HCT116 (cell line): Measurements from ENCODE around the gene FILIP1.

Experiments used
- CBX3 ChIP-seq: IDR thresholded peaks from 2 replicates; pipeline ENCODE4 v1.6.1; 2012; ENCODE audit warnings: low read depth
- CEBPB ChIP-seq: IDR thresholded peaks from 2 replicates; pipeline ENCODE4 v1.6.1; 2012; ENCODE audit warnings: low read depth
- EGR1 ChIP-seq: IDR thresholded peaks from 2 replicates; pipeline ENCODE4 v1.6.1; 2012; ENCODE audit warnings: low read depth
- ELF1 ChIP-seq: IDR thresholded peaks from 2 replicates; pipeline ENCODE4 v1.6.1; 2012; ENCODE audit warnings: low read depth, borderline replicate concordance
- FOSL1 ChIP-seq: IDR thresholded peaks from 2 replicates; pipeline ENCODE4 v1.6.1; 2012; ENCODE audit warnings: low read depth
- POLR2A ChIP-seq: IDR thresholded peaks from 2 replicates; pipeline ENCODE4 v1.7.0; 2011; ENCODE audit warnings: borderline replicate concordance; ENCODE audit not compliant: insufficient read depth, insufficient read length; ENCODE audit errors: extremely low read depth
- POLR2AphosphoS5 ChIP-seq: IDR thresholded peaks from 2 replicates; pipeline ENCODE4 v1.6.1; 2011; ENCODE audit warnings: mild to moderate bottlenecking, low read depth, low read length, moderate library complexity
- RAD21 ChIP-seq: IDR thresholded peaks from 2 replicates; pipeline ENCODE4 v1.6.1; 2012; ENCODE audit warnings: low read depth, mild to moderate bottlenecking
- REST ChIP-seq: IDR thresholded peaks from 2 replicates; pipeline ENCODE4 v1.6.1; 2012; ENCODE audit warnings: low read depth
- SRF ChIP-seq: IDR thresholded peaks from 2 replicates; pipeline ENCODE4 v1.6.1; 2012; ENCODE audit warnings: low read depth
- TCF7L2 ChIP-seq: IDR thresholded peaks from 2 replicates; pipeline ENCODE4 v1.7.0; 2011; ENCODE audit warnings: borderline replicate concordance, inconsistent platforms; ENCODE audit not compliant: insufficient read depth, insufficient read length; ENCODE audit errors: extremely low read depth
- ZBTB33 ChIP-seq: IDR thresholded peaks from 2 replicates; pipeline ENCODE4 v1.6.1; 2011; ENCODE audit warnings: mild to moderate bottlenecking, low read length, moderate library complexity; ENCODE audit not compliant: insufficient replicate concordance; ENCODE audit errors: extremely low read depth
- TF ChIP-seq, protein P1 (sequence below), 3 experiments: fragments of 200-600 bp in 1 of 3; sonication (generic) in 1 of 3; IDR thresholded peaks in 2 of 3; conservative IDR thresholded peaks in 1 of 3; 2 replicates each; pipeline ENCODE4 v1.5.1; 2012 to 2017; ENCODE audit warnings: low read depth in 2 of 3, low read length in 2 of 3, antibody characterized with exemption in 1 of 3, borderline replicate concordance in 1 of 3, control low read depth in 1 of 3, mild to moderate bottlenecking in 1 of 3, mixed read lengths in 1 of 3, mixed run types in 1 of 3, moderate library complexity in 1 of 3; ENCODE audit not compliant: insufficient read depth in 1 of 3
- TF ChIP-seq, protein P2 (sequence below): IDR thresholded peaks from 2 replicates; pipeline ENCODE4 v1.6.1; 2012

DNA sequence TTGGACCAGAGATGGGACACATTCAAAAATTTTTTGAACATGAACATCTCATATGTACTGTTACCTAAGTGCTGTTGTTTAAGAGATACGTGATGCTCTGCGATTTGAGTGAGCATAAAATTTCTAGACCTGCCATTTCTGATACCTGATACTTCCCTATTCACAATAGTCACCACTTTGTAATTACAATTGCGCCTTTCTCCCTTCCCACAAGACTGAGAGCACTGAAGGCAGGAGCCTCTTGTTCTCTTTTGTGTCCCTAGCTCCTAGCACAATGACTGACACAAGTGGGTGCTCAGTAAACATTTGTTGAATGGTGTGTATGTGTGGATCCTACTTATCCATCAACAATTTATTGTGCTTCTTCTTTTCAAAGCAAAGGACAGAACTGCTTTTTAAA lies 116.2 kb downstream of the FILIP1 start:
- no peak for TF ChIP-seq POLR2AphosphoS5
- TF ChIP-seq CEBPB = no peak
- TF ChIP-seq, protein P1, sequence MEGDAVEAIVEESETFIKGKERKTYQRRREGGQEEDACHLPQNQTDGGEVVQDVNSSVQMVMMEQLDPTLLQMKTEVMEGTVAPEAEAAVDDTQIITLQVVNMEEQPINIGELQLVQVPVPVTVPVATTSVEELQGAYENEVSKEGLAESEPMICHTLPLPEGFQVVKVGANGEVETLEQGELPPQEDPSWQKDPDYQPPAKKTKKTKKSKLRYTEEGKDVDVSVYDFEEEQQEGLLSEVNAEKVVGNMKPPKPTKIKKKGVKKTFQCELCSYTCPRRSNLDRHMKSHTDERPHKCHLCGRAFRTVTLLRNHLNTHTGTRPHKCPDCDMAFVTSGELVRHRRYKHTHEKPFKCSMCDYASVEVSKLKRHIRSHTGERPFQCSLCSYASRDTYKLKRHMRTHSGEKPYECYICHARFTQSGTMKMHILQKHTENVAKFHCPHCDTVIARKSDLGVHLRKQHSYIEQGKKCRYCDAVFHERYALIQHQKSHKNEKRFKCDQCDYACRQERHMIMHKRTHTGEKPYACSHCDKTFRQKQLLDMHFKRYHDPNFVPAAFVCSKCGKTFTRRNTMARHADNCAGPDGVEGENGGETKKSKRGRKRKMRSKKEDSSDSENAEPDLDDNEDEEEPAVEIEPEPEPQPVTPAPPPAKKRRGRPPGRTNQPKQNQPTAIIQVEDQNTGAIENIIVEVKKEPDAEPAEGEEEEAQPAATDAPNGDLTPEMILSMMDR (IDR thresholded peaks at IDR 0.05 in 2 of 3, conservative IDR thresholded peaks at IDR 0.05 in 1 of 3; ENCODE audit: borderline replicate concordance in 1 of 3, insufficient read depth in 1 of 3, low read depth in 2 of 3, low read length in 2 of 3) = no peak
- TF ChIP-seq RAD21 = no peak
- TF ChIP-seq, protein P2, sequence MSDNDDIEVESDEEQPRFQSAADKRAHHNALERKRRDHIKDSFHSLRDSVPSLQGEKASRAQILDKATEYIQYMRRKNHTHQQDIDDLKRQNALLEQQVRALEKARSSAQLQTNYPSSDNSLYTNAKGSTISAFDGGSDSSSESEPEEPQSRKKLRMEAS = no peak
- TF ChIP-seq POLR2A = no peak
- TF ChIP-seq SRF = no peak
- no peak for TF ChIP-seq REST
- no peak for TF ChIP-seq FOSL1
- TF ChIP-seq ELF1 = no peak
- TF ChIP-seq ZBTB33 = no peak
- TF ChIP-seq TCF7L2 = no peak
- no peak for TF ChIP-seq CBX3
- TF ChIP-seq EGR1 = no peak
